Heart left ventricle (tissue), 16 donors: ENCODE data around the gene ZNF503. TPM values are rescaled to one million over a fixed set of nuclear protein-coding genes. Genes with fewer than 3 reads are reported as not detected.

ENCODE experiments used
- ATAC-seq, 4 donors: fragments of 200-7000 bp; cut with Tn5 transposase; one replicate each; pipeline ENCODE4 v1.9.1; 2020 to 2022; ENCODE audit warnings: moderate library complexity in 4 of 4, mild to moderate bottlenecking in 3 of 4, moderate number of reproducible peaks in 1 of 4
- DNase-seq, 5 donors: peaks; one replicate each; pipeline ENCODE4 v3.0.0-alpha.2; 2020
- H3K27ac ChIP-seq, 12 donors: fragments of 200-600 bp; sonication (generic) in 4 of 12; one replicate each; pipeline versions ENCODE4 v1.5.0 to v1.8.0; 2016 to 2022; ENCODE audit warnings: mild to moderate bottlenecking in 2 of 12
- H3K27me3 ChIP-seq, 9 donors: fragments of 200-600 bp; sonication (generic) in 2 of 9; one replicate each; pipeline versions ENCODE4 v1.5.1 to v1.8.0; 2016 to 2022; ENCODE audit warnings: mild to moderate bottlenecking in 3 of 9
- H3K36me3 ChIP-seq, 9 donors: fragments of 200-600 bp; sonication (generic) in 2 of 9; one replicate each; pipeline versions ENCODE4 v1.5.0 to v1.8.0; 2018 to 2022; ENCODE audit warnings: mild to moderate bottlenecking in 2 of 9
- H3K4me1 ChIP-seq, 12 donors: fragments of 200-600 bp; sonication (generic) in 4 of 12; one replicate each; pipeline versions ENCODE4 v1.5.0 to v1.8.0; 2016 to 2022; ENCODE audit warnings: mild to moderate bottlenecking in 3 of 12
- H3K4me3 ChIP-seq, 12 donors: fragments of 200-600 bp; sonication (generic) in 4 of 12; one replicate each; pipeline versions ENCODE4 v1.5.0 to v1.8.0; 2017 to 2022; ENCODE audit warnings: mild to moderate bottlenecking in 9 of 12, moderate library complexity in 4 of 12
- H3K9me3 ChIP-seq, 12 donors: fragments of 200-600 bp; sonication (generic) in 4 of 12; one replicate each; pipeline versions ENCODE4 v1.5.0 to v1.8.0; 2016 to 2022; ENCODE audit warnings: mild to moderate bottlenecking in 1 of 12
- CTCF ChIP-seq, 12 donors: fragments of 200-600 bp; sonication (generic) in 4 of 12; IDR thresholded peaks; one replicate each; pipeline versions ENCODE4 v1.5.0 to v1.8.0; 2018 to 2022; ENCODE audit warnings: antibody characterized with exemption in 12 of 12, mild to moderate bottlenecking in 5 of 12
- POLR2A ChIP-seq, 2 donors: fragments of 450-650 bp; IDR thresholded peaks; one replicate each; pipeline ENCODE4 v1.6.1; 2017; ENCODE audit warnings: antibody characterized with exemption in 2 of 2, mild to moderate bottlenecking in 2 of 2, moderate library complexity in 2 of 2
- WGBS, 4 donors: extraction: QIAGEN DNeasy Blood & Tissue Kit in 2 of 4; methylation state at CpG; one replicate each; pipeline versions ENCODE4 v1.1.5 to v1.1.7; 2013 to 2018; 5-methylcytosine and 5-hydroxymethylcytosine counted together
- intact Hi-C, 10 donors: fragments of 100-400 bp; cut with DNase I; formaldehyde crosslinking; loops; one replicate each; pipeline versions ENCODE4 v1.11.1 to v1.14.2; 2022
- polyA plus RNA-seq, 2 donors: library from polyadenylated mRNA; stranded (reverse); fragments of 200-250 nt; gene quantifications; one replicate each; pipeline ENCODE4 v1.2.3, GENCODE V29; 2013
- total RNA-seq, 9 donors: library from RNA; depleted of rRNA in 2 of 9; stranded (reverse); fragments of >200 nt in 2 of 9; fragmentation: NEBNext Ultra II Directional in 3 of 9; extraction: Animal tissue kit (Norgen Biotek cat#: 25700) in 3 of 9; gene quantifications; one replicate each; pipeline versions ENCODE4 v1.1.0 to v1.2.4, GENCODE V29; 2016 to 2023
- donor health status: ischemic (EF 13 %, LVEDD 7.1; RV severe dilation, severe dysfunction).
- donor health status: healthy with polysubstance abuse.
- donor health status: DM: no; HTN: yes; CAD: no.
- donor health status: DM: no; HTN: no; CAD: no.
- donor health status: ischemic (EF 25% LVEDD 6.9; RV normal size, moderate dysfunction).
- donor health status: ischemic (EF 25% LVEDD 5.7; RV mildly dilated, moderate dysfunction).
- donor health status: healthy.
- donor health status: DM: yes; HTN: yes; CAD: no.
- donor health status: ischemic (EF 35%, LVEDD 5.7; RV mildly dilated, moderate dysfunction).
- donor health status: nonischemic (EF 11% LVEDD 7.7; RV severe dilation, severe dysfunction).
- donor health status: DM: yes; HTN: yes; CAD: no.
- donor health status: PGD.
- donor health status: ischemic (EF 29% LVEDD 5.4; RV normal size, mild dysfunction).
- donor health status: nonischemic (EF 23%, LVEDD 6.1; RV moderate dilation, normal function).

ZNF503 gene
- total and polyA plus RNA-seq, 11 donors, result 3.4 to 8.6 (median 7.1) TPM

DNA sequence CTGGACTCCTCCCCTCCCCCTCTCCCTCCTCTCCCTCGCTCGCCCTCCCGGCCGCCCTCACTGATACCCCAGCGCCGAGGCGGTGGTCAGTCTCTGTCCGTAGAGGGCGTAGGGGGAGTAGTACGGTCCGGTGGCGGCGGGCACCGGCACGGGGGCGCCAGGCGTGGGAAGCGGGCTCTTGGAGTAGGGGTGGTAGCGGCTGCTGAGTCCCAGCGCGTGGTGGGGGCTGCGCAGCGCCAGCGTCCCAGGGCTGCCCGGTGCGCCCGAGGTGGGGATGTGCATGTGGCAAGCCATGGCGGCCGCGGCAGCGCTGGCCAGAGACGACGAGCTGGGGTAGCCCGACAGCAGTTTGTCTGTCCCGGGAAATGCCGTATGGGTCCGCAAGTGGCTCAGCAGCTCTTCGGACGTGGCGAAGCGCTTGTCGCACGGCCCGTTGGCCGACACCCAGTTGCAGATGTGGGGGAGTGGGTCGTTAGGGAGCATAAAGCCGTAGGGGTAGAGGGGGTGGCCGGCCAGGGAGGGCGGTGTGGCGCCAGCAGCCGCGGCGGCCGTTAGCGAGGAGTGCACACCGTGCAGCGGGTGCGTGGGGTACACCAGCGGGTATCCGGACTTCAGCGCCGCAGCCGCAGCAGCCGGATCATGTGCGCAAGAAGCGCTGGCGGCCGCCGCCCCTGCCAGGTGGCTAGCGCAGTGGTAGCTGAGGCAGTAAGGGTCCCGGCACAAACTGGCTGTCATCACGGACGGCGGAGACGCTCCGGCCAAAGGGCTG lies 2.7 kb downstream of the ZNF503 start:
- 56 to 69% (median 61%) methylated on average over 63 to 76 of the region's 76 CpGs for WGBS, 4 donors
- TF ChIP-seq POLR2A (IDR thresholded peaks at IDR 0.05) (no peak), CTCF (IDR thresholded peaks at IDR 0.05) (no peak)
- Histone ChIP-seq H3K4me3 (peak overlapping the region; percentile 74 to 98 (median 92)), H3K27me3 (peaks cover 0 to 29% (median 0%) of the 10 kb centered on the region in 9 donors), H3K4me1 (peaks cover 0 to 55% (median 15%) of the 10 kb centered on the region in 12 donors), H3K9me3 (no peaks in the 10 kb centered on the region), H3K27ac (peak overlapping the region; percentile 33 to 100 (median 97)), H3K36me3 (peaks cover 0 to 19% (median 9%) of the 10 kb centered on the region in 9 donors)
- intact Hi-C loops, result loop anchor here in 9 of 10 donors (2.0 to 10.0 kb wide), 17 partner anchors 102 to 1606 kb away; no protein-coding TSS in a partner anchor
- peak in 4 of 5 donors; percentile 30 to 73 (median 50) for DNase-seq
- no peak for ATAC-seq

GRCh38 chr10:75398200-75398691 lies 3.3 kb downstream of the ZNF503 start:
- H3K27me3 ChIP-seq, result peaks cover 0 to 25% (median 0%) of the 10 kb centered on the region in 9 donors
- ATAC-seq (no peak), DNase-seq (no peak)
- no peaks in the 10 kb centered on the region for H3K9me3 ChIP-seq
- peak overlapping the region in 10 of 12 donors; percentile 75 to 97 (median 92) for H3K4me3 ChIP-seq
- no peak for TF ChIP-seq CTCF (IDR thresholded peaks at IDR 0.05)
- TF ChIP-seq POLR2A (IDR thresholded peaks at IDR 0.05), result no peak
- WGBS, 4 donors, result 65 to 76% (median 70%) methylated on average over 17 of the region's 17 CpGs
- H3K4me1 ChIP-seq, result peaks cover 0 to 49% (median 13%) of the 10 kb centered on the region in 12 donors
- H3K27ac ChIP-seq, result peak overlapping the region in 11 of 12 donors; percentile 92 to 100 (median 97)
- peaks cover 0 to 19% (median 9%) of the 10 kb centered on the region in 9 donors for H3K36me3 ChIP-seq
- intact Hi-C loops, result loop anchor here in 9 of 10 donors (2.0 to 10.0 kb wide), 17 partner anchors 101 to 1607 kb away; no protein-coding TSS in a partner anchor

DNA sequence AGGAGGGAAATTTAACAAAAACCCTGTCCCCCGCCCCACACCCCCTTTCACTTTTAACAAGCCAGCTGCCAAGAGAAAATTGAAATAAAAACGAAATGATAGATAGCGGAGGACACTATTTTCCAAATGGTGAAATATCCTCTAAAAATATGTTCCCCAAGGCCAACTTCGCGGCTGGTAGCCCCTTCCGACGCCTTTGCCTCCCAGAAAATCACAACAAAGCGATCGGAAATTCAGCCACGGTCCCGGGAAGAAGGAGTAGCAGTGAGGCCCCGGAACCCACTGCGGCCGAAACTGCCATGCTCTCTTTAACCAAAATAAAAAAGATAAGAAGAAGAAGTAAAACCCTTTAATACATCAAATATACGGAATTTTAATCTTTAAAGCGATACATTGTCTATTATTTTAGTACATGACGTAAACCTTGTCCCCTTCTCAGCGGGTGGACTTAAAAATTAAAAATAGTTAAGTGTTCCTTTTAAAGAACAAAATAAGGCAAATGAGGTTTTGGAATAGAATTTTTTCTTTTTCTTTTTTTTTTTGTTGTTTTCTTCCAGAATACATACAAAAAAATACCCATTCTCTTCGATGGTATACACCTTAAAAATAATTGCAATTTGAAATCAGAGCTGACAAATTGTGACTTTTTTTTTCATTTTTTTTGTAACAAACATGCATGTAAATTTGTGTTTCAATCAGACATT lies 3.9 kb downstream of the ZNF503 start:
- peaks cover 0 to 19% (median 9%) of the 10 kb centered on the region in 9 donors for H3K36me3 ChIP-seq
- peak overlapping the region; percentile 51 to 100 (median 88) for H3K27ac ChIP-seq
- H3K9me3 ChIP-seq, result no peaks in the 10 kb centered on the region
- peaks cover 0 to 23% (median 0%) of the 10 kb centered on the region in 9 donors for H3K27me3 ChIP-seq
- intact Hi-C loops, result loop anchor here in 9 of 10 donors (2.0 to 10.0 kb wide), 17 partner anchors 100 to 1607 kb away; no protein-coding TSS in a partner anchor
- peaks cover 0 to 49% (median 13%) of the 10 kb centered on the region in 12 donors for H3K4me1 ChIP-seq
- 68 to 76% (median 73%) methylated on average over 19 of the region's 19 CpGs for WGBS, 4 donors
- DNase-seq (peak in 1 of 5 donors; percentile 39), ATAC-seq (no peak)
- H3K4me3 ChIP-seq, result peak overlapping the region in 11 of 12 donors; percentile 33 to 96 (median 80)
- TF ChIP-seq POLR2A (IDR thresholded peaks at IDR 0.05) (no peak), CTCF (IDR thresholded peaks at IDR 0.05) (no peak)
